HG03045 (cell line): ENCODE data around the gene TNK2.
A peak's percentile ranks its signal among the peaks of the same experiment; 100 is the strongest.

Experiments used
- ATAC-seq: cut with Tn5 transposase; IDR thresholded peaks from one replicate; pipeline ENCODE4 v1.9.1; 2021; ENCODE audit warnings: mild to moderate bottlenecking, moderate library complexity; ENCODE audit not compliant: unreplicated experiment

Gene TNK2

GRCh38 chr3:195854628-195855294 is 53.6 kb downstream of the TNK2 start:
- ATAC-seq: no peak

GRCh38 chr3:195853996-195854395 is 54.4 kb downstream of the TNK2 start:
- ATAC-seq: no peak

- no peak for ATAC-seq
Measured at GRCh38 chr3:195853036-195853435, 55.3 kb downstream of the TNK2 start.

- ATAC-seq: peak; percentile 84
Measured at GRCh38 chr3:195850857-195851543, 57.4 kb downstream of the TNK2 start.

- no peak for ATAC-seq
Measured at GRCh38 chr3:195849322-195850074, 58.9 kb downstream of the TNK2 start.

GRCh38 chr3:195847055-195847950 is 61.0 kb downstream of the TNK2 start:
- ATAC-seq: no peak

GRCh38 chr3:195845483-195845882 is 62.9 kb downstream of the TNK2 start:
- no peak for ATAC-seq

- no peak for ATAC-seq
Measured at GRCh38 chr3:195844671-195845218, 63.6 kb downstream of the TNK2 start.

- ATAC-seq: no peak
Measured at GRCh38 chr3:195839260-195840010, 68.9 kb downstream of the TNK2 start.

GRCh38 chr3:195838714-195839113 is 69.6 kb downstream of the TNK2 start:
- ATAC-seq: peak; percentile 69

- no peak for ATAC-seq
Measured at GRCh38 chr3:195836476-195837135, 71.7 kb downstream of the TNK2 start.

- no peak for ATAC-seq
Measured at GRCh38 chr3:195835791-195836190, 72.6 kb downstream of the TNK2 start.

- no peak for ATAC-seq
Measured at GRCh38 chr3:195834675-195835583, 73.4 kb downstream of the TNK2 start.

- no peak for ATAC-seq
Measured at GRCh38 chr3:195829897-195830254, 78.5 kb downstream of the TNK2 start.

GRCh38 chr3:195828762-195829161 is 79.6 kb downstream of the TNK2 start:
- ATAC-seq: no peak

GRCh38 chr3:195825857-195826804 is 82.2 kb downstream of the TNK2 start:
- ATAC-seq: no peak

GRCh38 chr3:195825191-195825588 is 83.2 kb downstream of the TNK2 start:
- no peak for ATAC-seq
